ENCODE results near the gene NFIB.

The NFIB gene

GRCh38 chr9:14300040-14300439 is 13.9 kb downstream of the NFIB start:
- H3K4me3 ChIP-seq (ENCODE audit: low read depth, low read length): no peak overlapping the region
- no peak for TF ChIP-seq CTCF (IDR thresholded peaks at IDR 0.05; ENCODE audit: borderline replicate concordance, insufficient read depth, low read depth, low read length)

- no peak for TF ChIP-seq CTCF (IDR thresholded peaks at IDR 0.05; ENCODE audit: borderline replicate concordance, insufficient read depth, low read depth, low read length)
- no peak overlapping the region for H3K4me3 ChIP-seq (ENCODE audit: low read depth, low read length)
Measured at GRCh38 chr9:14298601-14299022, 15.3 kb downstream of the NFIB start.

GRCh38 chr9:14296495-14297113 is 17.3 kb downstream of the NFIB start:
- TF ChIP-seq CTCF (IDR thresholded peaks at IDR 0.05; ENCODE audit: borderline replicate concordance, insufficient read depth, low read depth, low read length): no peak

GRCh38 chr9:14294659-14295058 is 19.3 kb downstream of the NFIB start:
- TF ChIP-seq CTCF (IDR thresholded peaks at IDR 0.05; ENCODE audit: borderline replicate concordance, insufficient read depth, low read depth, low read length): no peak

More at GRCh38 chr9:14296495-14297113, 17.3 kb downstream of the NFIB start:
- no peak overlapping the region for H3K4me3 ChIP-seq (ENCODE audit: low read depth, low read length)

GRCh38 chr9:14293801-14294200 is 20.1 kb downstream of the NFIB start:
- H3K4me3 ChIP-seq (ENCODE audit: low read depth, low read length): no peak overlapping the region
- no peak for TF ChIP-seq CTCF (IDR thresholded peaks at IDR 0.05; ENCODE audit: borderline replicate concordance, insufficient read depth, low read depth, low read length)

More at GRCh38 chr9:14294659-14295058, 19.3 kb downstream of the NFIB start:
- no peak overlapping the region for H3K4me3 ChIP-seq (ENCODE audit: low read depth, low read length)

GRCh38 chr9:14292181-14292739 is 21.7 kb downstream of the NFIB start:
- no peak overlapping the region for H3K4me3 ChIP-seq (ENCODE audit: low read depth, low read length)
- TF ChIP-seq CTCF (IDR thresholded peaks at IDR 0.05; ENCODE audit: borderline replicate concordance, insufficient read depth, low read depth, low read length): no peak

GRCh38 chr9:14289916-14290315 is 24.0 kb downstream of the NFIB start:
- no peak overlapping the region for H3K4me3 ChIP-seq (ENCODE audit: low read depth, low read length)
- TF ChIP-seq CTCF (IDR thresholded peaks at IDR 0.05; ENCODE audit: borderline replicate concordance, insufficient read depth, low read depth, low read length): no peak
